Measurements from ENCODE around the gene AFDN. TPM values are rescaled to one million over a fixed set of nuclear protein-coding genes. Genes with fewer than 3 reads are reported as not detected.

Gene AFDN
- total and polyA plus RNA-seq, 10 of the 15 experiments (the other 5 are each of a cell fraction or from before 2014, with no cell fraction given), result 5.7 to 68.2 (median 45.1) TPM

GRCh38 chr6:167970230-167970629 lies 143.5 kb downstream of the AFDN start:
- ATAC-seq, result no peak
- in situ Hi-C loops (cut with MboI), result no loop called here
- TF ChIP-seq SMARCA5 (IDR thresholded peaks at IDR 0.05) (no peak), SIN3A (IDR thresholded peaks at IDR 0.05; ENCODE audit: low read depth, low read length) (no peak), SRF (IDR thresholded peaks at IDR 0.05; ENCODE audit: low read depth in 2 of 2, low read length in 2 of 2) (no peak)

GRCh38 chr6:167972193-167972592 lies 145.5 kb downstream of the AFDN start:
- intact Hi-C loops (cut with micrococcal nuclease; ENCODE audit: unreplicated experiment), result no loop called here
- H3K4me2 ChIP-seq (ENCODE audit: control insufficient read depth, insufficient read depth), result no peak overlapping the region
- no peaks in the 10 kb centered on the region for H3K79me2 ChIP-seq (ENCODE audit: control insufficient read depth, insufficient read depth, low read length)
- no peak overlapping the region for H3K27ac ChIP-seq (ENCODE audit: control insufficient read depth, insufficient read depth)
- 99% methylated on average over 10 of the region's 10 CpGs for WGBS (ENCODE audit: insufficient coverage, insufficient replicate concordance, low lambda C conversion rate, missing lambda C conversion rate)
- ChIA-PET POLR2A (no interaction called here), SMC1A (ENCODE audit: uncharacterized antibody, unreplicated experiment) (no interaction called here), CTCF (no interaction called here), RAD21 (ENCODE audit: unreplicated experiment) (no interaction called here)
- peaks cover 0 to 5% of the 10 kb centered on the region in 2 experiments; a peak in 1 of 4 replicates for H3K36me3 ChIP-seq (ENCODE audit: control insufficient read depth in 2 of 2, insufficient read depth in 2 of 2, low read length in 1 of 2)
- DNase-seq (ENCODE audit: low read depth, low spot score), result no peak
- no peaks in the 10 kb centered on the region for H4K20me1 ChIP-seq (ENCODE audit: control insufficient read depth, insufficient read depth)
- H2AFZ ChIP-seq (ENCODE audit: control insufficient read depth, low read depth, low read length), result no peak overlapping the region
- no TSS peak for BruUV-seq (replicated peaks)
- no peaks in the 10 kb centered on the region for H3K9me3 ChIP-seq (replicated peaks; ENCODE audit: control insufficient read depth, insufficient read depth, low read length)
- no peak overlapping the region for H3K4me3 ChIP-seq
- in situ Hi-C loops (cut with MboI), result no loop called here
- no peaks in the 10 kb centered on the region for H3K27me3 ChIP-seq (replicated peaks in 1 of 2; ENCODE audit: control insufficient read depth in 2 of 2, insufficient read depth in 2 of 2, low read length in 1 of 2)
- no peaks in the 10 kb centered on the region for H3K4me1 ChIP-seq (ENCODE audit: control insufficient read depth, insufficient read depth, low read length)
- no peak for ATAC-seq
- no peak for TF ChIP-seq NFYA (IDR thresholded peaks at IDR 0.05; ENCODE audit: borderline replicate concordance, low read depth, low read length)
- TF ChIP-seq HDGF (IDR thresholded peaks at IDR 0.05), result no peak
- no peak for TF ChIP-seq HCFC1 (IDR thresholded peaks at IDR 0.05; ENCODE audit: low read length)
- TF ChIP-seq SUZ12 (IDR thresholded peaks at IDR 0.05; ENCODE audit: unreplicated experiment), result no peak
- TF ChIP-seq FOXK2 (IDR thresholded peaks at IDR 0.05), result no peak
- no peak for TF ChIP-seq RBBP5 (conservative IDR thresholded peaks at IDR 0.05)
- no peak for TF ChIP-seq ZSCAN29 (IDR thresholded peaks at IDR 0.05)
- TF ChIP-seq NFYB (IDR thresholded peaks at IDR 0.05; ENCODE audit: insufficient read depth, low read depth, low read length), result no peak
- no peak for TF ChIP-seq STAT1 (conservative IDR thresholded peaks at IDR 0.05)
- no peak overlapping the region for H3K9ac ChIP-seq (ENCODE audit: control insufficient read depth, insufficient read depth, low read length)
- FAIRE-seq, result no peak

More at GRCh38 chr6:167970230-167970629, 143.5 kb downstream of the AFDN start:
- no peak for DNase-seq (ENCODE audit: low read depth, low spot score)
- BruUV-seq (replicated peaks), result no TSS peak
- H3K4me1 ChIP-seq (ENCODE audit: control insufficient read depth, insufficient read depth, low read length), result no peaks in the 10 kb centered on the region
- H3K4me3 ChIP-seq, result no peak overlapping the region
- intact Hi-C loops (cut with micrococcal nuclease; ENCODE audit: unreplicated experiment), result no loop called here
- ChIA-PET POLR2A (no interaction called here), CTCF (interaction anchor here (0.6 kb wide), 2 partner anchors 10 to 696 kb away, joined by 3 read pairs; no protein-coding TSS in a partner anchor), SMC1A (ENCODE audit: uncharacterized antibody, unreplicated experiment) (interaction anchor here (0.6 to 1.4 kb wide), 2 partner anchors 15 to 25 kb away, joined by 3 to 4 read pairs; no protein-coding TSS in a partner anchor), RAD21 (ENCODE audit: unreplicated experiment) (no interaction called here)
- WGBS (ENCODE audit: insufficient coverage, insufficient replicate concordance, low lambda C conversion rate, missing lambda C conversion rate), result 92% methylated on average over 10 of the region's 10 CpGs
- no peaks in the 10 kb centered on the region for H3K79me2 ChIP-seq (ENCODE audit: control insufficient read depth, insufficient read depth, low read length)
- no peak for FAIRE-seq
- H3K9me3 ChIP-seq (replicated peaks; ENCODE audit: control insufficient read depth, insufficient read depth, low read length), result no peaks in the 10 kb centered on the region
- H3K27ac ChIP-seq (ENCODE audit: control insufficient read depth, insufficient read depth), result no peak overlapping the region
- no peak overlapping the region for H3K9ac ChIP-seq (ENCODE audit: control insufficient read depth, insufficient read depth, low read length)
- H4K20me1 ChIP-seq (ENCODE audit: control insufficient read depth, insufficient read depth), result no peaks in the 10 kb centered on the region
- H3K36me3 ChIP-seq (ENCODE audit: control insufficient read depth in 2 of 2, insufficient read depth in 2 of 2, low read length in 1 of 2), result peaks cover 2 to 5% of the 10 kb centered on the region in 2 experiments; a peak in 3 of 4 replicates
- no peaks in the 10 kb centered on the region for H3K27me3 ChIP-seq (replicated peaks in 1 of 2; ENCODE audit: control insufficient read depth in 2 of 2, insufficient read depth in 2 of 2, low read length in 1 of 2)
- no peak overlapping the region for H2AFZ ChIP-seq (ENCODE audit: control insufficient read depth, low read depth, low read length)
- H3K4me2 ChIP-seq (ENCODE audit: control insufficient read depth, insufficient read depth), result no peak overlapping the region

Data from GM12878 (cell line).